Prostate gland (tissue), 2 donors: ENCODE measurements around the gene LGMN. TPM values are rescaled to one million over a fixed set of nuclear protein-coding genes. Genes with fewer than 3 reads are reported as not detected.

Source experiments
- DNase-seq: peaks from one replicate; pipeline ENCODE4 v3.0.0-alpha.2; 2019; ENCODE audit warnings: low spot score
- H3K27ac ChIP-seq, 2 donors: fragments of 200-600 bp; sonication (generic); 2 replicates each; pipeline ENCODE4 v1.5.1; 2017 to 2019
- H3K27me3 ChIP-seq: fragments of 200-600 bp; sonication (generic); replicated peaks from 2 replicates; pipeline ENCODE4 v1.5.1; 2019; ENCODE audit not compliant: insufficient read depth
- H3K36me3 ChIP-seq, 2 donors: fragments of 200-600 bp; sonication (generic); 1 replicate in 1 of 2; 2 replicates in 1 of 2; pipeline versions ENCODE4 v1.5.1 to v1.8.1; 2017 to 2019
- H3K4me1 ChIP-seq: fragments of 200-600 bp; sonication (generic); replicated peaks from 2 replicates; pipeline ENCODE4 v1.5.1; 2019
- H3K4me3 ChIP-seq, 2 donors: fragments of 200-600 bp; sonication (generic); 2 replicates each; pipeline ENCODE4 v1.5.1; 2017 to 2019
- H3K9me3 ChIP-seq: fragments of 200-600 bp; sonication (generic); 2 replicates; pipeline ENCODE4 v1.5.1; 2017
- POLR2A ChIP-seq: fragments of 450-650 bp; IDR thresholded peaks from one replicate; pipeline ENCODE4 v1.6.1; 2016; ENCODE audit warnings: antibody characterized with exemption, mild to moderate bottlenecking
- POLR2AphosphoS5 ChIP-seq: sonication (generic); formaldehyde crosslinking; IDR thresholded peaks from one replicate; pipeline ENCODE4 v1.6.1; 2017; ENCODE audit warnings: antibody characterized with exemption
- WGBS: methylation state at CpG from one replicate; pipeline ENCODE4 v1.1.5; 2018; 5-methylcytosine and 5-hydroxymethylcytosine counted together
- intact Hi-C: fragments of 100-400 bp; cut with DNase I; formaldehyde crosslinking; loops from one replicate; pipeline ENCODE4 v1.14.2; 2022
- total RNA-seq, 2 donors: library from RNA; depleted of rRNA; stranded (reverse); fragments of >200 nt; gene quantifications; one replicate each; pipeline ENCODE4 v1.1.0, GENCODE V29; 2016
- TF ChIP-seq, protein P1 (sequence below), 4 experiments: fragments of 200-600 bp in 2 of 4; fragments of 450-650 bp in 2 of 4; sonication (generic) in 2 of 4; IDR thresholded peaks; 1 replicate in 3 of 4; 2 replicates in 1 of 4; pipeline ENCODE4 v1.5.1; 2016 to 2019; ENCODE audit warnings: antibody characterized with exemption in 4 of 4, mild to moderate bottlenecking in 2 of 4, moderate library complexity in 2 of 4

Gene LGMN
- total RNA-seq, 2 donors from 2014 or later = 88.3 to 155 TPM

DNA sequence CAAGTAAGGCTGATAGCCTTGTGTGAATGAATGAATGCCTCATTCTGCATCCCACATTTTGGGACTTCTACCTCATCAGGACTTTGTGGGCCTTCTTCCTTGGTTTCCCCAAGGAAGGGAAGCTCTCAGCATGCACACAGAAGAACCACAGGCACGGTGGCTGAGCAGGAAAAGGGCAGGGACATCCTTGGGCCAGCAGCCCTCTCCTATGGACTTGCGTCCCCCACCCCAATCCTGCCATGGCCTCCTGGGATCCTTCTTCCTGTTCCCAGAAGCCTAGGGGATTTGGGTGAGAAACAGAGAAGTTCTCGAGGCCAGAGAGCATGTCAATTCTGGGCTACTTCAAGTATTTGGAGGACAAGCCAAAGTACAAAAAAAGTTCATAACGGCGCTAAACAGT lies 69.7 kb downstream of the LGMN start:
- Histone ChIP-seq H3K9me3 (no peaks in the 10 kb centered on the region), H3K4me3 (no peak overlapping the region), H3K27ac (no peak overlapping the region), H3K4me1 (no peaks in the 10 kb centered on the region), H3K27me3 (no peaks in the 10 kb centered on the region), H3K36me3 (no peaks in the 10 kb centered on the region)
- 71% methylated on average over 5 of the region's 5 CpGs for WGBS
- intact Hi-C loops = no loop called here
- no peak for TF ChIP-seq POLR2A
- TF ChIP-seq, protein P1, sequence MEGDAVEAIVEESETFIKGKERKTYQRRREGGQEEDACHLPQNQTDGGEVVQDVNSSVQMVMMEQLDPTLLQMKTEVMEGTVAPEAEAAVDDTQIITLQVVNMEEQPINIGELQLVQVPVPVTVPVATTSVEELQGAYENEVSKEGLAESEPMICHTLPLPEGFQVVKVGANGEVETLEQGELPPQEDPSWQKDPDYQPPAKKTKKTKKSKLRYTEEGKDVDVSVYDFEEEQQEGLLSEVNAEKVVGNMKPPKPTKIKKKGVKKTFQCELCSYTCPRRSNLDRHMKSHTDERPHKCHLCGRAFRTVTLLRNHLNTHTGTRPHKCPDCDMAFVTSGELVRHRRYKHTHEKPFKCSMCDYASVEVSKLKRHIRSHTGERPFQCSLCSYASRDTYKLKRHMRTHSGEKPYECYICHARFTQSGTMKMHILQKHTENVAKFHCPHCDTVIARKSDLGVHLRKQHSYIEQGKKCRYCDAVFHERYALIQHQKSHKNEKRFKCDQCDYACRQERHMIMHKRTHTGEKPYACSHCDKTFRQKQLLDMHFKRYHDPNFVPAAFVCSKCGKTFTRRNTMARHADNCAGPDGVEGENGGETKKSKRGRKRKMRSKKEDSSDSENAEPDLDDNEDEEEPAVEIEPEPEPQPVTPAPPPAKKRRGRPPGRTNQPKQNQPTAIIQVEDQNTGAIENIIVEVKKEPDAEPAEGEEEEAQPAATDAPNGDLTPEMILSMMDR (IDR thresholded peaks at IDR 0.05) = no peak
- no peak for TF ChIP-seq POLR2AphosphoS5
- no peak for DNase-seq

DNA sequence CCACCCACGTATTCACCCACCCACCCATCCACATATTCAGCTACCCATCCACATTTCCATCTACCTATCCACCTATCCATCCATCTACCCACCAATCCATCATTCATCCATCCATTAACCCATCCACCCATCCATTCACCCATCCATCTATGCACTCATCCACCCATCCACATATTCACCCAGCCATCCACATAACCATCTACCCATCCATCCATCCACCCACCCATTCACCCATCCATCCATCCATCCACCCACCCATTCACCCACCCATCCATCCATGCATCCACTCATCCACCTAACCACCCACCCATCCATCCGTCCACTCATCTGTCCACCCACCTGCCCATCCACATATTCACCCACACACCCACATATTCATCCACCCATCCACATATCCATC lies 70.5 kb downstream of the LGMN start:
- Histone ChIP-seq H3K27ac (no peak overlapping the region), H3K9me3 (no peaks in the 10 kb centered on the region), H3K27me3 (no peaks in the 10 kb centered on the region), H3K36me3 (no peaks in the 10 kb centered on the region), H3K4me1 (no peaks in the 10 kb centered on the region), H3K4me3 (no peak overlapping the region)
- intact Hi-C loops = no loop called here
- TF ChIP-seq POLR2A (no peak), POLR2AphosphoS5 (no peak)
- TF ChIP-seq, protein P1 (IDR thresholded peaks at IDR 0.05) = no peak
- DNase-seq = no peak
- 93% methylated on average over 2 of the region's 2 CpGs for WGBS

DNA sequence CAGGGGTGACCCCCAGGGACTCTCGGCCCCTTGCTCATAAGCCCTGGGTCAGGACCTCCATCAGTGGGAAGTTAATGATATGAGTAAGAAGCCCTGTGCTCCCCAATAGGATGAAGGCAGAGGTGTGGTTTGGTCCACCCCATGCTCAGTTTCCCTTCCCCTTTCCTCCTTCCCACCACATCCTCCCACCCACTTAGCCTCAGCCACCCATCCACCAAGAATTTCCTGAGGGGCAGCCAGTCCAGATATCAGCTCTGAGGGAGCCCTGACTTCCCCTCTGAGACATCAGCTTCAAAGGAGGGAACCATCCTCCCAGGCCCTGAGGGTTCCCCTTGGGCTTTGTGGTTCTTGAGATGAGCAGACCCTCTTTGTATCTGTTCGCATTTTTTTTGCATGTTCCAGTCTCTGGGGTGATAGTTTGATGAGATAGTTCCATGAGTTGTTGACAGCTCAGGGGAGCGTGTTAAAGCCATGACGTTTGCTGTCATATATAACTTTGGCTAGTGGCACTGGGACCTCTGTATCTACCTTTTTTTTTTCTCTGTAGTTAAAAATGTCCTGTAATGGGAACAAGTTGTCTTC lies 71.2 kb downstream of the LGMN start:
- 91% methylated on average over 4 of the region's 4 CpGs for WGBS
- no peaks in the 10 kb centered on the region for H3K9me3 ChIP-seq
- no peak for DNase-seq
- no peaks in the 10 kb centered on the region for H3K36me3 ChIP-seq
- H3K4me1 ChIP-seq = no peaks in the 10 kb centered on the region
- no peak for TF ChIP-seq POLR2AphosphoS5
- TF ChIP-seq, protein P1 (IDR thresholded peaks at IDR 0.05) = no peak
- TF ChIP-seq POLR2A = no peak
- no peak overlapping the region for H3K4me3 ChIP-seq
- intact Hi-C loops = no loop called here
- no peaks in the 10 kb centered on the region for H3K27me3 ChIP-seq
- no peak overlapping the region for H3K27ac ChIP-seq

DNA sequence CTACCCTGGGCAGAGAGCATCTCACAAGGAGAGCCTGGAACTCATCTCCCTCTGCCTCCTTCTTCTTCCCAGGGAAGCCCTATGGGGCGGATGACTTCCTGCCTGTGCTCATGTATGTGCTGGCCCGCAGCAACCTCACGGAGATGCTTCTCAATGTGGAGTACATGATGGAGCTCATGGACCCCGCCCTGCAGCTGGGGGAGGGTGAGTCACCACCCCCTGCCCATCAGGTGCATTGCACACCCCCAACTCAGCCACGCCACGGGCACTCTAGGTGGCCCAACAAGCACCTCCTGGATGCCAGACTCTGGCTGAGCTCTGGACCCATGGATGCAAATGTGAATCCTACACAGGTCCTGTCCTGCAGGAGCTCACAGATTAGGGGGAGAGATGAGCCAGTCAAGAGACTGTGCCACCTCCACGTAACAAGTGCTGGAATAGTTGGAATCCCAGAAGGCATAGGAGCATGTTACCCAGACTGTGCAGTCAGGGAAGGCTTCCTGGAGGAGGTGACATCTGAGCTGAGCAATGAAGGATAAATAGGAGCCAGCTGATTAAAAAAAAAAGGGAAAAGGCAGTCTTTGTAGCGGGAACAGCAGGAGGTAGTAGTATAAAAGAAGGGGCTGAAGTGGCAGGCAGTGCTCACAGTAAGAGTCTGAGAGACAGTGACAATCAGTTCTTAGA lies 71.9 kb downstream of the LGMN start:
- H3K27ac ChIP-seq = no peak overlapping the region
- H3K9me3 ChIP-seq = no peaks in the 10 kb centered on the region
- no peak for DNase-seq
- no peaks in the 10 kb centered on the region for H3K36me3 ChIP-seq
- intact Hi-C loops = no loop called here
- 90% methylated on average over 8 of the region's 8 CpGs for WGBS
- H3K27me3 ChIP-seq = no peaks in the 10 kb centered on the region
- TF ChIP-seq POLR2AphosphoS5 = no peak
- TF ChIP-seq, protein P1 (IDR thresholded peaks at IDR 0.05) = no peak
- TF ChIP-seq POLR2A = no peak
- H3K4me1 ChIP-seq = no peaks in the 10 kb centered on the region
- no peak overlapping the region for H3K4me3 ChIP-seq

DNA sequence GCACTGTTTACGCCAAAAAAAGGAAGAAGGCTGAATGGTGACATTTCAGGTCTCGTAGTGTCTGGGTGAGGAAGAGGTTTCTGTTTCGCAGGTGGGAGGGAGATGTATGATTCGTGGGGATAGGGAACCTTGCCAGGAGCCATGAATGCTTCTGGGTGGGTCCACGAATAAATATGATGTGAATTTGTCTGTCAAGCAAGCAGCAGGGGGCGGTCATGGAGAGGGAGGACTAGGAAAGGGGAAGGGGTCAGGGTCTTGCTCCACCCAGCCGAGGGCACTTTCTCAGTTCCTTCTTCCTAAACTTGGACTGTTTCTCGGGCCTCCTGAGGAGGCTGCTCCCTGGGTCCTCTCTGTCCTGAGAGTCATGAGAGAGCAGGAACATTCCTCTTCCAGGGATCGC lies 72.5 kb downstream of the LGMN start:
- Histone ChIP-seq H3K36me3 (no peaks in the 10 kb centered on the region), H3K27ac (no peak overlapping the region), H3K9me3 (no peaks in the 10 kb centered on the region), H3K4me3 (no peak overlapping the region), H3K27me3 (no peaks in the 10 kb centered on the region), H3K4me1 (no peaks in the 10 kb centered on the region)
- no peak for DNase-seq
- WGBS = 50% methylated on average over 9 of the region's 9 CpGs
- intact Hi-C loops = no loop called here
- TF ChIP-seq POLR2A = no peak
- TF ChIP-seq, protein P1 (IDR thresholded peaks at IDR 0.05) = no peak
- TF ChIP-seq POLR2AphosphoS5 = no peak
